Loucy (cell line): ENCODE data around the gene STUM.

Experiments
- H2AFZ ChIP-seq: fragments of 200-600 bp; sonication (generic); 2 replicates; pipeline ENCODE4 v1.6.0; 2016; ENCODE audit warnings: antibody characterized with exemption, mild to moderate bottlenecking, low read length, moderate library complexity
- H3F3A ChIP-seq: fragments of 200-600 bp; 2 replicates; pipeline ENCODE4 v1.6.0; 2016; ENCODE audit warnings: antibody characterized with exemption, low read depth, mild to moderate bottlenecking
- H3K27me3 ChIP-seq: fragments of 200-600 bp; sonication (generic); 2 replicates; pipeline ENCODE4 v1.6.1; 2014; ENCODE audit warnings: low read length, mild to moderate bottlenecking; ENCODE audit not compliant: insufficient read depth, poor library complexity, severe bottlenecking
- H3K36me3 ChIP-seq: fragments of 200-600 bp; sonication (generic); 2 replicates; pipeline ENCODE4 v1.6.1; 2016; ENCODE audit warnings: low read length; ENCODE audit not compliant: insufficient read depth
- H3K4me1 ChIP-seq: fragments of 200-600 bp; sonication (generic); 2 replicates; pipeline ENCODE4 v1.5.1; 2014; ENCODE audit warnings: low read length, mild to moderate bottlenecking; ENCODE audit not compliant: insufficient read depth, poor library complexity, severe bottlenecking
- H3K4me2 ChIP-seq: fragments of 200-600 bp; sonication (generic); 2 replicates; pipeline ENCODE4 v1.6.0; 2014; ENCODE audit warnings: antibody characterized with exemption, low read length, low read depth, mild to moderate bottlenecking; ENCODE audit not compliant: poor library complexity, severe bottlenecking
- H3K4me3 ChIP-seq: fragments of 200-600 bp; sonication (generic); 2 replicates; pipeline ENCODE4 v1.5.1; 2014; ENCODE audit warnings: low read length, mild to moderate bottlenecking, mixed read lengths; ENCODE audit not compliant: poor library complexity, severe bottlenecking
- H3K79me2 ChIP-seq: fragments of 200-600 bp; sonication (generic); 2 replicates; pipeline ENCODE4 v1.6.1; 2014; ENCODE audit warnings: low read length; ENCODE audit not compliant: insufficient read depth
- H3K9ac ChIP-seq: fragments of 200-600 bp; sonication (generic); 2 replicates; pipeline ENCODE4 v1.6.0; 2014; ENCODE audit warnings: mild to moderate bottlenecking, low read depth, low read length, moderate library complexity; ENCODE audit not compliant: poor library complexity, severe bottlenecking
- H3K9me2 ChIP-seq: fragments of 200-600 bp; sonication (generic); replicated peaks from 2 replicates; pipeline ENCODE4 v1.6.1; 2016; ENCODE audit warnings: low read depth, low read length, mixed read lengths
- H3K9me3 ChIP-seq: fragments of 200-600 bp; sonication (generic); 2 replicates; pipeline ENCODE4 v1.6.1; 2014; ENCODE audit warnings: mild to moderate bottlenecking, antibody characterized with exemption, low read length, low read depth; ENCODE audit not compliant: insufficient read depth
- H4K20me1 ChIP-seq: fragments of 200-600 bp; sonication (generic); 2 replicates; pipeline ENCODE4 v1.6.0; 2014; ENCODE audit warnings: antibody characterized with exemption, low read length, mild to moderate bottlenecking; ENCODE audit not compliant: insufficient read depth, poor library complexity, severe bottlenecking
- EZH2phosphoT487 ChIP-seq: fragments of 200-600 bp; IDR thresholded peaks from 2 replicates; pipeline ENCODE4 v1.6.1; 2018; ENCODE audit warnings: antibody characterized with exemption, mild to moderate bottlenecking, moderate library complexity, borderline replicate concordance
- TF ChIP-seq, protein P1 (sequence below): fragments of 200-600 bp; sonication (generic); conservative IDR thresholded peaks from 2 replicates; pipeline ENCODE4 v1.5.1; 2014; ENCODE audit warnings: mild to moderate bottlenecking, antibody characterized with exemption, low read length

STUM gene

DNA sequence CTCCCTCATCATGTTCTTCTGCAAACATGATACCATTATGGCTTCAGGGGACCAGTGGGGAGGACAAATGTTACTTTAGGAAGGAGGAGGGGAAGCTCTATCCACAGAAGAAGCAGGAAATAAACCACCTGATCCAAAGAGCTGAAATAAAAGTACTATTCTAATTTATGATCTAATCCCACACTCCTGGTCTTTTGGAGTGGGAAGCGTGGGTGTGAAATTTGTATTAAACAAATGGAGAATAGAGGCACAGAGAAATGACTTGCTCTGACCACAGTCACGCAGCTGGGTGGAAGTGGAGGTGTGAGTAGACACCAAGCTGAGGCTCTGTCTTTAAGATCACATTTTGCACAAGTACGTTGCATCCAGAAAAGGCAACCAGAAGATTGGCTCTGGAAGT lies 14.5 kb upstream of the STUM start:
- H3K36me3 ChIP-seq: no peaks in the 10 kb centered on the region
- H4K20me1 ChIP-seq: no peaks in the 10 kb centered on the region
- H3K4me3 ChIP-seq: no peak overlapping the region
- H3K27me3 ChIP-seq: no peaks in the 10 kb centered on the region
- TF ChIP-seq EZH2phosphoT487: no peak
- TF ChIP-seq, protein P1, sequence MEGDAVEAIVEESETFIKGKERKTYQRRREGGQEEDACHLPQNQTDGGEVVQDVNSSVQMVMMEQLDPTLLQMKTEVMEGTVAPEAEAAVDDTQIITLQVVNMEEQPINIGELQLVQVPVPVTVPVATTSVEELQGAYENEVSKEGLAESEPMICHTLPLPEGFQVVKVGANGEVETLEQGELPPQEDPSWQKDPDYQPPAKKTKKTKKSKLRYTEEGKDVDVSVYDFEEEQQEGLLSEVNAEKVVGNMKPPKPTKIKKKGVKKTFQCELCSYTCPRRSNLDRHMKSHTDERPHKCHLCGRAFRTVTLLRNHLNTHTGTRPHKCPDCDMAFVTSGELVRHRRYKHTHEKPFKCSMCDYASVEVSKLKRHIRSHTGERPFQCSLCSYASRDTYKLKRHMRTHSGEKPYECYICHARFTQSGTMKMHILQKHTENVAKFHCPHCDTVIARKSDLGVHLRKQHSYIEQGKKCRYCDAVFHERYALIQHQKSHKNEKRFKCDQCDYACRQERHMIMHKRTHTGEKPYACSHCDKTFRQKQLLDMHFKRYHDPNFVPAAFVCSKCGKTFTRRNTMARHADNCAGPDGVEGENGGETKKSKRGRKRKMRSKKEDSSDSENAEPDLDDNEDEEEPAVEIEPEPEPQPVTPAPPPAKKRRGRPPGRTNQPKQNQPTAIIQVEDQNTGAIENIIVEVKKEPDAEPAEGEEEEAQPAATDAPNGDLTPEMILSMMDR: no peak
- H3K4me2 ChIP-seq: no peak overlapping the region
- H3K9ac ChIP-seq: no peak overlapping the region
- no peaks in the 10 kb centered on the region for H3K9me2 ChIP-seq
- H3K4me1 ChIP-seq: no peaks in the 10 kb centered on the region
- no peaks in the 10 kb centered on the region for H3K9me3 ChIP-seq
- H3K79me2 ChIP-seq: no peaks in the 10 kb centered on the region
- no peak overlapping the region for H2AFZ ChIP-seq
- H3F3A ChIP-seq: no peaks in the 10 kb centered on the region

DNA sequence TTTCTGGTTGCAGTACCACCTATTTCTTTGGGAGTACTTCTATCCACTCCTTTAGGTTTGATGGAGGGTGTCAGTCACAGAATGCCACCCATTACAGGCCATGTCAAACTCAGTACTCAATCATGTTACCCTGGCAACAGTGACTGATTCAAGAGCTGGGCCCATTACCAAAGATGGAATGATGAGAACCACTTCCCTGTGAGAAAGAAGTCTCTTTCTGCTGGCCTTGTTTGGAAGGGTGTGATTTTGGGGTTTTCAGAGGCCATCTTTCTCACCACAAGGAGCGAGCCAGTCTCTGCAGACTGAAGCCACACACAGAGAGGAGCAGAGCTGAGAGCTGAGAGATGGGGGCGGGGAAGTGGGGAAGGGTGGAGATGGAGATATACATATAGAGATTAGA lies 13.9 kb upstream of the STUM start:
- Histone ChIP-seq H4K20me1 (no peaks in the 10 kb centered on the region), H3K9ac (no peak overlapping the region), H3K36me3 (no peaks in the 10 kb centered on the region), H3K9me3 (no peaks in the 10 kb centered on the region), H3K4me2 (no peak overlapping the region), H2AFZ (no peak overlapping the region), H3K9me2 (no peaks in the 10 kb centered on the region), H3K4me1 (no peaks in the 10 kb centered on the region), H3K79me2 (no peaks in the 10 kb centered on the region), H3K4me3 (no peak overlapping the region), H3F3A (no peaks in the 10 kb centered on the region), H3K27me3 (no peaks in the 10 kb centered on the region)
- TF ChIP-seq, protein P1: no peak
- no peak for TF ChIP-seq EZH2phosphoT487

DNA sequence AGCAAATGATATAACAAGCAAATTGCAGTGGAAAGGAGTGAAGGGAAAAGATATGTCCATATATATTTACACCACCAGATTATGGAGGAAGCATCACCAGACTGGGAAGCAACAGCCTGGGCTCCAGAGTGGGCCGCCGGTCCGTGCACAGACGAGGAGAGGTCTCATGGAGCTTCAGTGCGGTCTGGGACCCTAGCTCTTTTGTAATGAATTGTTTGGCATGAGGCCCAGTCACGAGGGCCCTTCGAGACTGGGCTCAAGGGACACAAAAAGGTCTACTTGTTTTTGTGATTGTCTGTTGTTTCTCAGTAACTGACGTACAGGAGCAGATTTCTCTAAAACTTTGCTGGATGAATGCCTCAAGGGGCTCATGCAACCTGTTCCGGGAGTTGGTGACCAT lies 12.9 kb upstream of the STUM start:
- Histone ChIP-seq H3K9ac (no peak overlapping the region), H3K27me3 (no peaks in the 10 kb centered on the region), H3K9me3 (no peaks in the 10 kb centered on the region), H2AFZ (no peak overlapping the region), H4K20me1 (no peaks in the 10 kb centered on the region), H3K4me1 (no peaks in the 10 kb centered on the region), H3K36me3 (no peaks in the 10 kb centered on the region), H3F3A (no peaks in the 10 kb centered on the region), H3K79me2 (no peaks in the 10 kb centered on the region), H3K4me2 (no peak overlapping the region), H3K4me3 (no peak overlapping the region), H3K9me2 (no peaks in the 10 kb centered on the region)
- TF ChIP-seq, protein P1: no peak
- TF ChIP-seq EZH2phosphoT487: no peak
